T follicular helper cell (primary cell): ENCODE data around the gene B4GALT7.
A peak's percentile ranks its signal among the peaks of the same experiment; 100 is the strongest.
"Not testable (repeated sequence)": the region's sequence is repeated elsewhere in the genome, so short reads cannot be mapped to it uniquely, and the experiment has no call there.

Experiments
- DNase-seq: peaks from one replicate; pipeline ENCODE4 v3.0.0-alpha.2; 2020; ENCODE audit warnings: low read depth
- total RNA-seq, 2 experiments: gene quantifications; one replicate each; lab custom pipeline; 2026; lab: John Stamatoyannopoulos, UW

The B4GALT7 gene, protein sequence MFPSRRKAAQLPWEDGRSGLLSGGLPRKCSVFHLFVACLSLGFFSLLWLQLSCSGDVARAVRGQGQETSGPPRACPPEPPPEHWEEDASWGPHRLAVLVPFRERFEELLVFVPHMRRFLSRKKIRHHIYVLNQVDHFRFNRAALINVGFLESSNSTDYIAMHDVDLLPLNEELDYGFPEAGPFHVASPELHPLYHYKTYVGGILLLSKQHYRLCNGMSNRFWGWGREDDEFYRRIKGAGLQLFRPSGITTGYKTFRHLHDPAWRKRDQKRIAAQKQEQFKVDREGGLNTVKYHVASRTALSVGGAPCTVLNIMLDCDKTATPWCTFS
- 28.7 to 29.9 reads per million in 2 experiments for total RNA-seq

DNA sequence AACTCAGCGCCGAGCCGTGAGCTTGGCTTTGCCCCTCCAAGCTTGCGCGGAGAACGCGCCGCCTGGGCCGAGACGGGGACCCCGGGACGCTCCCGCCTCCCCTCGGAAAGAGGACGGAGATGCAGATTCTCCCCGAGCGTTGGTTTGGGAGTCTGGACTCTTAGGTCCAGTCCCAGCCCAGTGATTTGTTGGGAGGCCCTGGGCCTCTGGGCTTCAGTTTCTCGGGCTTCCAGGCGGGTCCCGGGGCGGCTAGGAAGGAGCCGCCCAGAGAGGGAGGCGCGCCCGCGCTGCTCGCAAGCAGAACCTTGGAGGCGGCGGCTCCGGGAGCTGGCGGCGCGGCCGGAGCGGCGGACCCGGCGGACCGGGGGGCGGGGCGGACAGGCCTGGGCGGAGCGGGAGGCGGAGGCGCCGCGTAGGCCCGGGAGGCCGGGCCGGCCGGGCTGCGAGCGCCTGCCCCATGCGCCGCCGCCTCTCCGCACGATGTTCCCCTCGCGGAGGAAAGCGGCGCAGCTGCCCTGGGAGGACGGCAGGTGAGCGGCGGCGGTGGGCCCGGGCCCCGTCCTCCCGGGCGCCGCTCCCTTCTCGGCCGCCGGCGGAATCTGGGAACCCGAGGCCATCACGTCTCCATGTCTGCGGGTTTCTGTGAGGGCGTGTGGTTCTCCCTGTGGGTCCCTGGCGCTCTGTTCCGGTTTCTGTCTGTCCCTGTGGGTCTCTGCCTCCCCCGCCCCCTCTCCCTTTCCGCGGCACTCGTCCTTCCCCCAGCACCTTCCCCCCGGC lies at the start of gene B4GALT7:
Gene B4GALT7 (plus strand): TSS at position 402 of the 777 bp plus-strand sequence. CDS start 79 bp downstream, at position 481.
- DNase-seq = peak; percentile 77

DNA sequence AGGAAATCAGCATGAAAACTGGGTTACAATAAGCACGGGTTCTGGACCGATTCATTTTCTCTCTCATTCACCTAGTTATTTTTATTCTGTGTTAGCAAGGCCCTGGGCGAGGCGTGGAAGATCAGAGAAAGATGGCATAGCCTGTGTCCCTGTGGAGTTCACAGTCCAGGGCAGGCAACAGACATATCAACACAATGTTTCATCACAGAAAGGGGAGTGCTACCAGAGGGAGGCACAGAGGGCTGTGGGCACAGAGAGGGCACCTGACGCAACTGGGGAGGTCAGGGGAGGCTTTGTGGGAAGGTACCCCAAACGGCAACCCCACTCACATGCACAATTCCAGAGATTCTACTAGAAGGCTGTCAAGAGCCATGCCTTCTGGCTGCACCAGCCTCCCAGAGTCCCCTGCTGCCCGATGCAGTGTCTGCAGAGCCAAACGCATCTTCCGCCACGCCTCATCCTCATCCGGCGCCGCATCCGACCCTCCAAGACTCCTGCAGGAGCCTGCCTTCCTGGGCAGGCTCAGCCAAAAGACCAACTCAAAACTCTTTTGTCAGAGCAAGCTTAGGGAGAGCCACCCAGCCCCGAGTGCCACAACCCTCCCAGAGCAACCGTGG lies 47.0 kb upstream of the B4GALT7 start:
- no peak for DNase-seq

DNA sequence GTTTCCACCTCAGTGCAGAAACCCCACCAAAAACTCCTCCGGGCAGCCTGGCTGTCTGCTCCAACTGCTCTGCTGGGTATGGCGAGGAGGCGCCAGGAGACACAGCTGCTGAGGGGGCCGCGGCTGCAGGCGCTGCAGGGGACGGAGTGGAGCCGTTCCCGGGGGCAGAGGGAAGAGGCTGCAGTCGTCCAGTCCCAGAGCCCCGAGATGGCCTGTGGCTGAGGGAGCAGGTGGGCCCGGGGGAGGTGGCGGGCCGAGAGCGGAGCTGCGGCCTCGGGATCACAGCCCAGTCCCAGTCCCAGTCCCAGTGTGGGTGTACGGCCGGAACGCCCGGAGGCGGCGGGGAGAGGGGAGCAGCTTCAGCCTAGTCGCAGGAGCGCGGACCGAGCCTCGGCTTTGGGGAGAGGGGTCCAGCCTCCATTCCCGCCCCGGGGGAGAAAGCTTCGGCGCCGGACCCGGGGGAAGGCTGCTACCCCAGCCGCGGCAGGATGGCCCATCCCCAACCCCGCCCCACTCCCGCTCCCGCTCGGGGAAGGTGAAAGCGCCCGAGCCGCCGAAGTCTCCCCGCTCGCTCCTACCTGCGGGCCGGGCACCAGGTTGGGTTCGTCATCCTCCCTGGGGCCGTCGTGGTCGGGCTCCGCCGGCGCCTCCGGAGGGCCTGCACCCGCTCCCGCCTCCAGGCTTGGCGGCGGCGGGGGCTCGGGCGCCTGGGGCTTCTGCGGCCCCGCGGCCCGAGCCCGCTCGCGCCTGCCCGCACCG lies 46.1 kb upstream of the B4GALT7 start:
- DNase-seq = peak; percentile 18

DNA sequence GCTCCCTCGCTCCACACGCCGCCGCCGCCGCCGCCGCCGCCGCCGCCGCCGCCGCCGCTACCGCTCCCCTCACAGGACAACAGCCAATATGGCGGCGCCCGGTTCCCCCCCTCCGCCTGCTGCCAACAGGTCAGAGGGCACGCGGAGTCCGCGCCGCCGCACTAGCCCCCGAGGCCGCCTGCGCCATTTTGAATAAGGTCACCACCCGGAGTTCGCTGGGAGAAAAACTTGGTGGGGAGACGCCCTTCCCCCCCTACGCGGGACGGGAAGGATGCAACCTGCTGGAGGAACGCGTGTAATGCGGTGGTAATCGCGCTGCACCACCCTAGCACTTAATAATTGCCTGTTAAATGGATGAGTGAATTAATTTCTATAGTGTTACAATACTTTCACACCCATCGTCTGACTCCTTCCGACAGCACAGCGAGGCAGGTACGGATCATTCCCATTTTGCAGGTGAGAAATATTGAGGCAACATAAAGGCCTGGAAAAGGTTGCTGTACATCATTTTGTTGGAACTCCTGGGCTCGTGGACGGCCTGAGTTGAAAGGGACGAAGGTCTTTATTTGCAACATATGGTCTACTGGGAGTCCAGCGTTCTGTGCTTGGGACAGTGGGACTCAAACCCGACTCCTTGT lies 45.3 kb upstream of the B4GALT7 start, which contains the start of gene FAM193B:
Gene FAM193B (minus strand): TSS at position 90 of the 638 bp plus-strand sequence. CDS start 105 bp downstream, outside the sequence.
- peak; percentile 92 for DNase-seq

DNA sequence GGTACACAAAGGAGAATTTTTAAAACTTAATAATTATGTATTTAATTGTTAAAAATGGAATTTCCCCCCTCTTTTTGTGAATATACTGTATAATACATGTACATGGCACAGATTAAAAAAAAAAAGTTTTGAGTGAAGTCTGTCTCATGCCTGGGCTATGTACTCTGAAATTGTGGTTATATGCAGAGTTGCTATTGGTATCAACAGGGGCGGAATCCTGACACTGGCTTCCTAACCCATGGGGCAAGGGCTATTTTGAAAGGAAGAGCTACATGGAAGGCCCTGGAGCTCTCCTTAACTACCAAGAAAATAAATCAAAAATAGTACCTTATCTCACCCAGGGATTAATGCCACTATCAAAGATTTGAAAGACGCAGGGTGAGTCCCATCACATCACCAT lies 44.7 kb upstream of the B4GALT7 start:
- DNase-seq = no peak

DNA sequence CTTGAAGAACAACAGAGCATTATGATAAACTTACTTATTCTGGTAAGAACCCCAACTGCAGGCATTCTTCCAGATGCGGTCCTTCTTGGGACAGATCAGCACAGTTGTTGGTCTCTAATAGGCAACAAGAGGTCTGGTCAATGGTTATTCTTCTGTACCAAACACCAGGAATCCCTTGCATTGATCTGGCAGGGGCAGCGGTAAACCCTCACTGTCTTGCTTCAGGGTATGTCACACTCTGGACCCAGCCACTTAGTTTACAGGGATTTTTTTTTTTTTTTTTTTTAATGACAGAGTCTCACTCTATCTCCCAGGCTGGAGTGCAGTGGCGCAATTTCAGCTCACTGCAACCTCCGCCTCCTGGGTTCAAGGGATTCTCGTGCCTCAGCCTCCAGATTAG lies 44.3 kb upstream of the B4GALT7 start:
- DNase-seq = no peak

DNA sequence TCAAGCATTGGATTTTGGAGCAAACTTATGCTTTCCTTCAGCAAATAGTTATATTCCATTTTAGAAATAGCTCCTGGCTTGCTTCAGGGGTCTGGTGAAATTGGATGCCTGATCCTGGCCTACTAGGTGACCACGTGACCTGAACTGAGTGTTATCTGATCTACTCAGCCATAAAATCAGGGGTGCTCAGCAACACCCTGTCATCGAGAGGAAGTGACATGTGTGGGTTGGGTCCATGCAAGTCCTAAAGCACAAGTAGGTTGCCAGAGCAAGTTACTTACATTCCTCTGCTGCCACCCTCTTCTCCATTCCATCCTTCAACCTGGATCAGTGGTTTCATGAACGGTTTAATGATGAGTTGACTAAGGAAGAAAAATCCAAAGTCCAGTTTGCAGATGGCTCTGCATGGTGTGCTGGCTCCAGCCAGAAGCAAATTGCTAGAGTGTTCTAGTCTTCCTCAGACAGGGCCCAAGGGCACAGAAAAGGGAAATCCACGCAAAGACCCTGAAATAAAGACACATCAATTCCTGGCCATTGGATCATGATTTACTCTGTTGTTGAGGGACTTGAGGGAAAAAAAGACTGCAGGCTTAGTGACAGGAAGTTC lies 42.8 kb upstream of the B4GALT7 start:
- DNase-seq = no peak

DNA sequence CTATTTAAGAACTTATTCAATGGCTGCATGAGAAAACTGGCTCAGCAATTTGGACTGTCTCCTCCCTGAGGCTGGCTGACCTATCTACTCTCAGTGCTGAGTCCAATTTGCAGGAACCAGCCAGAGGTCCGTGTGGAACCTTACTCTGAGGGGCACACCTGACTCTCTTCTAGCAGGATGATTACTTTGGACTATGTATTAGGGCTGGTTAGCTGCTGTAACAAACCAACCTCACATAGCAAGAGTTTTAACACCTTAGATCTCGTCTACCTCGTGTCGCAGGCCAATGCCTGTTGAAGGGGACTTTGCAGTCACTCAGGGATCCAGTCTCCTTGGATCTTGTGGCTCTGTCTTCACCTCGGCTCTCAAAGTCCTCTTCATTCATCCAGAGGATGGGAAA lies 42.1 kb upstream of the B4GALT7 start:
- no peak for DNase-seq

DNA sequence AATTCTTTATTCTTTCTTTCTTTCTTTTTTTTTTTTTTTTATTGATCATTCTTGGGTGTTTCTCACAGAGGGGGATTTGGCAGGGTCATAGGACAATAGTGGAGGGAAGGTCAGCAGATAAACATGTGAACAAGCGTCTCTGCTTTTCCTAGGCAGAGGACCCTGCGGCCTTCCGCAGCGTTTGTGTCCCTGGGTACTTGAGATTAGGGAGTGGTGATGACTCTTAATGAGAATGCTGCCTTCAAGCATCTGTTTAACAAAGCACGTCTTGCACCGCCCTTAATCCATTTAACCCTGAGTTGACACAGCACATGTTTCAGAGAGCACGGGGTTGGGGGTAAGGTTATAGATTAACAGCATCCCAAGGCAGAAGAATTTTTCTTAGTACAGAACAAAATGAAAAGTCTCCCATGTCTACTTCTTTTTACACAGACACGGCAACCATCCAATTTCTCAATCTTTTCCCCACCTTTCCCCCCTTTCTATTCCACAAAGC lies 40.4 kb upstream of the B4GALT7 start:
- not testable (repeated sequence) for DNase-seq

DNA sequence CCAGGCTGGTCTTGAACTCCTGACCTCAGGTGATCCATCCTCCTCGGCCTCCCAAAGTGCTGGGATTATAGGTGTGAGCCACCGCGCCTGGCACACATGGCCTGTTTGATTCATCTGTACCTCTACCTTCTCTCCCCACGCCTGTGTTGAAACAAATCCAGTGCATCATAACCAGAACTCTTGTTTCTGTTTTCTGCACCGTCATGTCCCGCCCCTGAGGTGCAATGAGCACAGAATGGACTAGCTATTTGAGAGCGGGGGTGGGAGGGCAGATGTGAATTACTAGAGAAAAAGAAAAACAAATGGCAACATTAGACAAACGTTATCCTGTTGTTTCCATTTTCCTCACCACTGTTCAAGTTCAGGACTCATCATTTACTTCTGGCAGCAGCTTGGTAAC lies 34.9 kb upstream of the B4GALT7 start:
- no peak for DNase-seq

DNA sequence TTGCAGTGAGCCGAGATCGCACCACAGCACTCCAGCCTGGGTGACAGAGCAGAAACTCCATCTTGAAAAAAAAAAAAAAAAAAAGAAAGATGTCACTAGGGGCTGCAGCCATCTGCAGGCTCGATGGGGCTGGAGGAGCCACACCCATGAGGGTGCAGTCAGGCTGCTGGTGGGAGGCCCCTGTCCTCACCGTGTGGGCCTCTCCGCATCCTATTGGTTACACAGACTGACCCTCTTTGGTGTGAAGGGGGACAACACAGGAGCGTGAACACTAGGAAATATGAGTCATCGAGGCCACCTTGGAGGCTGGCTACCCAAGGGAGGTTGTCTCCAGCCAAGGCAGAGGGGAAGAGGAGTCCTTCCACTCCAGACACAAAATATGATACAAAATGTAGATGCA lies 31.6 kb upstream of the B4GALT7 start:
- DNase-seq = no peak

DNA sequence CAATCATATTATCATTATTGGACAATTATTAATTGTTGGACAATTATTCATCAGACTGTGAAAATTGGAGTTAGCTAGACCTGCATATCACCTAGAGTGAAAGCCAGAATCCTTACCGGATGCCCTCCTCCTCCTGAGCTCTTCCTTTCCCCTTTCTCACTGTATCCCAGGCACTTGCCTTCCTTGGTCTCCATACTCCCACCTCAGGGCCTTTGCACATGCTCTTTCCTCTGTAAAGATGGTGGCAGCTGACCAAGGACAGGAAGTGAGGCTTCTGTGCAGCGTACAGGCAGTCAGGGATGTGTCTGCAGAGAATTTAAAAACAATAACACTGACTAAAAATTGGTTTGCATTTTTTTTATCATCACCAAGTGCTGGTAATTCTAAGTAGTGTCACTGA lies 30.0 kb upstream of the B4GALT7 start:
- no peak for DNase-seq

DNA sequence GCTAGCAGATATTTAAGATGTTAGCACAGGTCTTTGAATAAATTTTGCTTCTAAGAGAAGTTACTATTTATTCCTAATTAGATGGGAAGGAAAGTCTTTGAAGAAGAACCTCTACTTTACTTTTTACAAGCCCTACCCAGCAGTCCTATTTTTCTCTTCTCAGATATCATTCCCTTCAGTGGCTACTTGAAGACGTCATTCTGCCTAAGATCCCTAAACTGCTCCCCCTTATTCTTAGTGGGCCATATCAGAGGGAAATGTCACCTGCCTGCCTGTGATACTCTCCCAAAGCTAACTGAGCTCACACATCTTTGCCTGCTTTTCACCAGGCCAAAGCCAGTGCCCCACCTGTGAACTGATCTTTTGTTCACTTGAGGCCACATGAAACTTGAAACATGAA lies 24.4 kb upstream of the B4GALT7 start:
- no peak for DNase-seq

DNA sequence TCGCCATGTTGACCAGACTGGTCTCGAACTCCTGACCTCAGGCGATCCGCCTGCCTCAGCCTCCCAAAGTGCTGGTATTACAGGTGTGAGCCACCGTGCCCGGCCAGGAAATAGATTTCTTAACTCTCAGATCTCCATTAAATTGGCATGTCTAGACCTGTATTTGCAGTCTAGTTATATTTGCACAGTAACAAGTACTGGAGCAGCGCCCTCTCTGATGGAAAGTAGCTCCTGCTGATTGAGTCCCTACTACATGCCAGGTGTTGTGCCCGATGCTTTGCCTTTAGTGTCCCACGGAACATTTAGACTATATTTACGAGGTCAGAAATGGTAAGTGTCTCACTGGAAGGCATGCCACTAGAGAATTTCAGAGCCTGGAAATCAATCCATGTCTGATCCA lies 23.8 kb upstream of the B4GALT7 start:
- no peak for DNase-seq

DNA sequence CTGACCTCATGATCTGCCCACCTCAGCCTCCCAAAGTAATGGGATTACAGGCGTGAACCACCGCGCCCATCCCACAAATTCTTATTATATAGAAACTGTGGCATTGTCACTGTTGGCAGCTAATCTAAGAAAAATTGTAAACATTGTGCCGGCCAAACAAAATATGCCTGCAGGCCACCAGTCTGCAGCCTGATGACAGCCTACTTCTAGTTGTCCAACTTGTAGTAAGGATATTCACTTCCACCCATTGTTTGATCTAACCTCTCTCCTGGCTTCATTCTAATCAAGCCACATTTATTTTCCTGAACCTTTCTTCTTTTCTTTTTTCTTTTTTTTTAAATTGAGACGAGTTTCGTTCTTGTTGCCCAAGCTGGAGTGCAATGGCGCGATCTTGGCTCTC lies 21.6 kb upstream of the B4GALT7 start:
- DNase-seq = no peak

DNA sequence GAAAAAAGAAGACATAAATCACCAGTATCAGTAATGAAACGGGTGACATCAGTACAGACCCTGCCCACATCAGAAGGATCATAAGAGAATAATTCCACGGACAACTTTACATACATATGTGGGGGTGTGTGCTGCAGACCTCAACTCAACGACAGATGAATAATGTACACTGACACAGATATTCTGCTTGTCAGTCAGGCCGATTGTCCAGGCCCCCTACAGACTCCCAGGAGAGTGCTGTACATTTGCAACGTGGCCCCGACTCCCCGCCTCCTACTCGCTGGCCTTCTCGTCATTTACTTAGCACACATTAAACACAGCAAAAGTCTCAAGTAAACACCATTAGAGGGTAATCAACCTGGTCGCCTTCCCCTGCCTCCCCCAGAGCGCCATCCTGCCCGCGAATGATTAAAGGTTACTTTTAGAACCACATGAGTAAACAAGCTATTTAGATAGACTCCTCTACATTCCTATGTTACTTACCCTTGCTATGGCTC lies 11.5 kb upstream of the B4GALT7 start:
- DNase-seq = no peak

DNA sequence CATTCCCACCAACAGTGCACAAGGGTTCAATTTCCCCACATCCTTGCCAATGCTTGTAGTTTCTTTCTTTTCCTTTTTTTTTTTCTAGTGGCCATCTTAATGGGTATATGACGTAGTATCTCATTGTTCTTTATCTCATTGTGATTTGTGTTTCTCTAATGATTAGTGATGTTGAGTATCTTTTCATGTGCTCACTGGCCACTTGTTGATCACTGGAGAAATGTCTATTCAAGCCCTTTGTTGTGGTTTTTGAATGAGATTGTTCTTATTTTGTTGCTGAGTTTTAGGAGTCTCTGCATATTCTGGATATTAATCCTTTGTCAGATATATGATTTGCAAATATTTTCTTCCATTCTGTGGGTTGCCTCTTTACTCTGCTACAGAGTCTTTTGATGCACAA lies 9.5 kb upstream of the B4GALT7 start:
- DNase-seq = no peak

DNA sequence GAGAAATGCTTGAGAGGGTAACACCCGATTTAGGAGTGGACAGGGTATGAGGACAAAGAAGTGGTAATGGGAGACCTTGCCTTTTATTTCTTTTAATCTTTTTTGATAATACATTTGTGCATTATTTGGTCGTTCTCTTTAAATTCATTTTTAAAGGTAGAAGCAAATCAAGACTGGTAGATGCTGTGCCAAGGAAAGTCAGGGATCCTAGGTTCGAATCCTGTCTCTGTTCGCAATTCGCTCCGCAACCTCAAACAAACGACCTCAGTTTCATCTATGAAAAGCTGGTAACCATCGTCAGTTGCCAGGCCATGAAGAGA lies 8.3 kb upstream of the B4GALT7 start:
- no peak for DNase-seq

DNA sequence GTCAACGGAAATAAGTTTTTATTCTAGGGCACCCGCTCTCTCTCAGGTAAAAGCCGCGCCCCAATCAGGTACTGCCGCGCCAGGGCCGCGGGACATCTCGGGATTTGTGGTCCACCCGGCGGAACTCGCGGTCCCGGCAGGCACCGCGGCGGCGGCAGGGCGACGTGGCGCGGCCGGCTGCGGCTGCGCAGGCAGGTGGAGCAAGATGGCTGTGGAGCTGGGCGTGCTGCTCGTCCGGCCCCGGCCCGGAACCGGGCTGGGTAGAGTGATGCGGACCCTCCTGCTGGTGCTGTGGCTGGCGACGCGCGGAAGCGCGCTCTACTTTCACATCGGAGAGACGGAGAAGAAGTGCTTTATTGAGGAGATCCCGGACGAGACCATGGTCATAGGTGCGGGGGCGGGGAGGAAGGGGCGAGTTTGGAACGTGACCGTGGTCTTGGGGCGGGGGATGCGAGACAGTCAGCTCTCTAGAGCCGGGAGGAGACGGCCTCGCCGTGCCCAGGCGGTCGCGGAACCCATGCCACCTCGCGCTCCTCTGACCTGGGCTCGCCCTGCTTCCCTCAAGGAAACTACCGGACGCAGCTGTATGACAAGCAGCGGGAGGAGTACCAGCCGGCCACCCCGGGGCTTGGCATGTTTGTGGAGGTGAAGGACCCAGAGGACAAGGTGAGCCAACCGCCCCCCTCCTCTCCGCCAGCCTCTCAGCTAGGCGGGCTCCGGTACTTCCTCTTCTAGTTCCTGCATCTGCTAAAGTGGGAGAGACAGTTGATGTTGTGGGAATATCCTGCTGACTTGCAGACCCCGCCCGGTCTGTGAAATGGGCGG lies 7.7 kb upstream of the B4GALT7 start, which contains the start of gene TMED9:
Gene TMED9 (plus strand): TSS at position 194 of the 825 bp plus-strand sequence. CDS start 12 bp downstream, at position 206.
- DNase-seq = peak; percentile 81

DNA sequence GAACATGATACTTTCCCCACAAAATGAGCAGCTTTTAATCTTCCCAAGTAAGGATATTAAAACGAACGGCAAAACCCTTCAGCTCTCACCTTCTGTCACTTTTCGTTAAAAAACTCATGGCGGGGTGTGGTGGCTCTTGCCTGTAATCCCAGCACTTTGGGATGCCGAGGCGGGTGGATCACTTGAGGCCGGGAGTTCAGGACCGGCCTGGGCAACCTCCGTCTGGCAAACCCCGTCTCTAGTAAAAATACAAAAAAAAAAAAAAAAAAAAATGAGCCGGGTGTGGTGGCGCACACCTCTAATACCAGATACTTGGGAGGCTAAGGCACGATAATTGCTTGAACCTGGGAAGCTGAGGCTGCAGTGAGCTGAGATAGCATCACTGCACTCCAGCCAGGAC lies 7.0 kb upstream of the B4GALT7 start:
- no peak for DNase-seq
